Measurements from ENCODE around the gene BSCL2. TPM values are rescaled to one million over a fixed set of nuclear protein-coding genes. Genes with fewer than 3 reads are reported as not detected.
"Not testable (repeated sequence)": the region's sequence is repeated elsewhere in the genome, so short reads cannot be mapped to it uniquely, and the experiment has no call there.

BSCL2 gene
- total and polyA plus RNA-seq, 2 donors (not counting 3 experiments of a cell fraction or from before 2014, with no cell fraction given), result 31.1 to 94.8 TPM

DNA sequence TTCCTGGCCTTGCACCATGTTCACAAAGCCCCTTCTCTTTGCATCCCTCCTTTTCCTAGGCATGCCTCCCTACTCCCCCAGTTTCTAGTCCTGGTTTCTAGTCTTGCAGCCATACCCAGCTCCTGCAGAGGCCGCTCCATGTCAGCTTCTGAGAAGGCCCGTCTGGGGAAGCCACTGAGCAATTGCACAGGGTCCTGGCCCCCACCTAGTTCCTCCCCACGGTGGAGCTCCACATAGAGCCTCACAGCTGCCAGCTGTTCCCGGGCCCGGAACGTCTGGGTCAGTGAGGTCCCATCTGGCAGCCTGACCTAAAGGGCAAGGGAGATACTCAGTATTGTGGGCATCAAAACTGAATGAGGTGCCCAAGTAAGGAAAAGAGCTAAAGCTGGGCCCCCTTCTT is 30.5 kb downstream of the BSCL2 start:
- BruUV-seq (replicated peaks), result no TSS peak
- no peak for FAIRE-seq
- intact Hi-C loops (cut with micrococcal nuclease) (no loop called here), dilution Hi-C loops (cut with MboI; ENCODE audit: extremely low pct_ligation_motif_present, low sequenced_read_pairs) (no loop called here)
- POLR2A ChIA-PET, result interaction anchor here (1.3 kb wide), 1 partner anchor 12 kb away, joined by 9 read pairs; the partner anchor contains the start of genes C11orf98 and CSKMT
- CTCF ChIA-PET, result interaction anchor here (1.3 kb wide), 1 partner anchor 9 kb away, joined by 3 read pairs; no protein-coding TSS in a partner anchor
- Histone ChIP-seq H3K9me3 (replicated peaks; ENCODE audit: control insufficient read depth, insufficient read depth, low read length) (no peaks in the 10 kb centered on the region), H3K79me2 (ENCODE audit: control insufficient read depth, insufficient read depth, low read length) (peaks cover 24% of the 10 kb centered on the region), H3K4me3 (replicated peaks in 1 of 3; ENCODE audit: insufficient read depth in 1 of 3, low read depth in 1 of 3, low read length in 3 of 3) (no peak overlapping the region), H3K9me1 (replicated peaks; ENCODE audit: control insufficient read depth, extremely low read depth, insufficient read depth, low read length) (no peaks in the 10 kb centered on the region), H3K36me3 (ENCODE audit: control insufficient read depth in 2 of 2, extremely low read depth in 1 of 2, insufficient read depth in 2 of 2, low read length in 2 of 2) (peaks cover 0 to 17% of the 10 kb centered on the region in 2 experiments), H3K4me2 (ENCODE audit: insufficient read depth, low read length) (no peak overlapping the region), H3K9ac (replicated peaks; ENCODE audit: extremely low read depth, insufficient read depth, low read length) (no peak overlapping the region), H3K27ac (ENCODE audit: insufficient read depth, low read depth, low read length) (no peak overlapping the region), H3K4me1 (ENCODE audit: control insufficient read depth, extremely low read depth, insufficient read depth, low read length) (peaks cover 11% of the 10 kb centered on the region), H2AFZ (ENCODE audit: low read depth, low read length) (no peak overlapping the region), H4K20me1 (replicated peaks; ENCODE audit: control insufficient read depth, extremely low read depth, insufficient read depth, low read length) (no peaks in the 10 kb centered on the region), H3K27me3 (ENCODE audit: control insufficient read depth in 2 of 2, insufficient read depth in 2 of 2, low read length in 2 of 2) (no peaks in the 10 kb centered on the region)
- DNase-seq (ENCODE audit: low read depth, low spot score), result no peak
- TF ChIP-seq POLR2A (IDR thresholded peaks at IDR 0.05; ENCODE audit: low read depth, low read length), result no peak
- TF ChIP-seq FOS (IDR thresholded peaks at IDR 0.05; ENCODE audit: borderline replicate concordance, insufficient read depth, low read length), result no peak
- no peak for TF ChIP-seq MYC (IDR thresholded peaks at IDR 0.05; ENCODE audit: low read depth, low read length)
- no peak for TF ChIP-seq JUN (IDR thresholded peaks at IDR 0.05; ENCODE audit: borderline replicate concordance, insufficient read depth, insufficient read length, low read depth)
- no peak for TF ChIP-seq GATA2 (IDR thresholded peaks at IDR 0.05; ENCODE audit: insufficient read depth, insufficient read length, low read depth, low read length)
- TF ChIP-seq, protein P1, sequence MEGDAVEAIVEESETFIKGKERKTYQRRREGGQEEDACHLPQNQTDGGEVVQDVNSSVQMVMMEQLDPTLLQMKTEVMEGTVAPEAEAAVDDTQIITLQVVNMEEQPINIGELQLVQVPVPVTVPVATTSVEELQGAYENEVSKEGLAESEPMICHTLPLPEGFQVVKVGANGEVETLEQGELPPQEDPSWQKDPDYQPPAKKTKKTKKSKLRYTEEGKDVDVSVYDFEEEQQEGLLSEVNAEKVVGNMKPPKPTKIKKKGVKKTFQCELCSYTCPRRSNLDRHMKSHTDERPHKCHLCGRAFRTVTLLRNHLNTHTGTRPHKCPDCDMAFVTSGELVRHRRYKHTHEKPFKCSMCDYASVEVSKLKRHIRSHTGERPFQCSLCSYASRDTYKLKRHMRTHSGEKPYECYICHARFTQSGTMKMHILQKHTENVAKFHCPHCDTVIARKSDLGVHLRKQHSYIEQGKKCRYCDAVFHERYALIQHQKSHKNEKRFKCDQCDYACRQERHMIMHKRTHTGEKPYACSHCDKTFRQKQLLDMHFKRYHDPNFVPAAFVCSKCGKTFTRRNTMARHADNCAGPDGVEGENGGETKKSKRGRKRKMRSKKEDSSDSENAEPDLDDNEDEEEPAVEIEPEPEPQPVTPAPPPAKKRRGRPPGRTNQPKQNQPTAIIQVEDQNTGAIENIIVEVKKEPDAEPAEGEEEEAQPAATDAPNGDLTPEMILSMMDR (IDR thresholded peaks at IDR 0.05; ENCODE audit: extremely low read depth in 1 of 2, insufficient read depth in 1 of 2, low read depth in 1 of 2, low read length in 2 of 2), result no peak
- no peak for TF ChIP-seq EZH2 (IDR thresholded peaks at IDR 0.05; ENCODE audit: borderline replicate concordance, low read depth, low read length, severe bottlenecking)
- TF ChIP-seq POLR2AphosphoS5 (IDR thresholded peaks at IDR 0.05; ENCODE audit: insufficient read depth, low read depth, low read length), result no peak
- TF ChIP-seq, protein P2, sequence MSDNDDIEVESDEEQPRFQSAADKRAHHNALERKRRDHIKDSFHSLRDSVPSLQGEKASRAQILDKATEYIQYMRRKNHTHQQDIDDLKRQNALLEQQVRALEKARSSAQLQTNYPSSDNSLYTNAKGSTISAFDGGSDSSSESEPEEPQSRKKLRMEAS (IDR thresholded peaks at IDR 0.05; ENCODE audit: insufficient read depth, insufficient read length), result no peak

DNA sequence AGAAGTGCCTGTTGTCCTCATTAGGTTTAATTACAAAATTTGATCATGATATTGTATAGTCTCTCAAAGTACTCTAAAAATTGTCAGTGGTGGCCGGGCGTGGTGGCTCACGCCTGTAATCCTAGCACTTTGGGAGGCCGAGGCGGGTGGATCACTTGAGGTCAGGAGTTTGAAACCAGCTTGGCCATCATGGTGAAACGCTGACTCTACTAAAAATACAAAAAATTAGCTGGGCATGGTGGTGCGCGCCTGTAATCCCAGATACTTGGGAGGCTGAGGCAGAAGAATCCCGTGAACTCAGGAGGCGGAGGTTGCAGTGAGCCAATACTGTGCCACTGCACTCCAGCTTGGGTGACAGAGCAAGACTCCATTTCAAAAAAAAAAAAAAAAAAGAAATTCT is 31.8 kb downstream of the BSCL2 start:
- dilution Hi-C loops (cut with MboI; ENCODE audit: extremely low pct_ligation_motif_present, low sequenced_read_pairs); BruUV-seq (replicated peaks); FAIRE-seq; H3K4me3 ChIP-seq (replicated peaks in 1 of 3; ENCODE audit: insufficient read depth in 1 of 3, low read depth in 1 of 3, low read length in 3 of 3); DNase-seq (ENCODE audit: low read depth, low spot score); intact Hi-C loops (cut with micrococcal nuclease); H3K27ac ChIP-seq (ENCODE audit: insufficient read depth, low read depth, low read length); H2AFZ ChIP-seq (ENCODE audit: low read depth, low read length); H3K9ac ChIP-seq (replicated peaks; ENCODE audit: extremely low read depth, insufficient read depth, low read length); H3K9me3 ChIP-seq (replicated peaks; ENCODE audit: control insufficient read depth, insufficient read depth, low read length); H3K27me3 ChIP-seq (ENCODE audit: control insufficient read depth in 2 of 2, insufficient read depth in 2 of 2, low read length in 2 of 2); H3K9me1 ChIP-seq (replicated peaks; ENCODE audit: control insufficient read depth, extremely low read depth, insufficient read depth, low read length); H4K20me1 ChIP-seq (replicated peaks; ENCODE audit: control insufficient read depth, extremely low read depth, insufficient read depth, low read length); H3K4me2 ChIP-seq (ENCODE audit: insufficient read depth, low read length): not testable (repeated sequence)
- CTCF ChIA-PET, result interaction anchor here (1.3 kb wide), 1 partner anchor 19 kb away, joined by 4 read pairs; no protein-coding TSS in a partner anchor
- H3K4me1 ChIP-seq (ENCODE audit: control insufficient read depth, extremely low read depth, insufficient read depth, low read length), result peaks cover 15% of the 10 kb centered on the region
- peaks cover 29% of the 10 kb centered on the region for H3K79me2 ChIP-seq (ENCODE audit: control insufficient read depth, insufficient read depth, low read length)
- H3K36me3 ChIP-seq (ENCODE audit: control insufficient read depth in 2 of 2, extremely low read depth in 1 of 2, insufficient read depth in 2 of 2, low read length in 2 of 2), result peaks cover 0 to 17% of the 10 kb centered on the region in 2 experiments
- POLR2A ChIA-PET, result interaction anchor here (3.4 kb wide), 1 partner anchor 10 kb away, joined by 25 read pairs; the partner anchor contains the start of genes C11orf98 and CSKMT

Data from endothelial cell of umbilical vein (primary cell).